Gastroesophageal sphincter (tissue), 4 donors: ENCODE results near the gene CREB3L4. TPM values are rescaled to one million over a fixed set of nuclear protein-coding genes. Genes with fewer than 3 reads are reported as not detected.
"Not testable (repeated sequence)": the region's sequence is repeated elsewhere in the genome, so short reads cannot be mapped to it uniquely, and the experiment has no call there.

Experiments used
- ATAC-seq: fragments of 150-250 bp; one replicate; pipeline ENCODE4 v1.9.1; 2016; ENCODE audit warnings: mild to moderate bottlenecking, moderate library complexity
- H3K27ac ChIP-seq, 4 donors: fragments of 200-600 bp; sonication (generic) in 3 of 4; 1 replicate in 3 of 4; 2 replicates in 1 of 4; pipeline ENCODE4 v1.5.1; 2016 to 2019
- H3K27me3 ChIP-seq: fragments of 200-600 bp; sonication (generic); one replicate; pipeline ENCODE4 v1.5.1; 2019
- H3K36me3 ChIP-seq, 2 donors: fragments of 200-600 bp; sonication (generic); one replicate each; pipeline ENCODE4 v1.5.1; 2019; ENCODE audit warnings: control low read depth in 1 of 2
- H3K4me1 ChIP-seq, 3 donors: fragments of 200-600 bp; sonication (generic); 1 replicate in 2 of 3; 2 replicates in 1 of 3; pipeline ENCODE4 v1.5.1; 2016 to 2019; ENCODE audit warnings: control low read depth in 2 of 3
- H3K4me3 ChIP-seq, 2 donors: fragments of 200-600 bp; sonication (generic); one replicate each; pipeline ENCODE4 v1.5.1; 2019; ENCODE audit warnings: mild to moderate bottlenecking in 1 of 2, moderate library complexity in 1 of 2
- H3K9me3 ChIP-seq, 3 donors: fragments of 200-600 bp; sonication (generic); one replicate each; pipeline ENCODE4 v1.5.1; 2017 to 2019; ENCODE audit warnings: control low read depth in 2 of 3
- EP300 ChIP-seq: sonication (generic); formaldehyde crosslinking; IDR thresholded peaks from one replicate; pipeline ENCODE4 v1.6.1; 2017; ENCODE audit warnings: antibody characterized with exemption, mild to moderate bottlenecking
- POLR2A ChIP-seq, 2 donors: fragments of 450-650 bp; IDR thresholded peaks; one replicate each; pipeline ENCODE4 v1.6.1; 2017; ENCODE audit warnings: antibody characterized with exemption in 2 of 2, mild to moderate bottlenecking in 2 of 2, moderate library complexity in 1 of 2
- POLR2AphosphoS5 ChIP-seq: sonication (generic); formaldehyde crosslinking; IDR thresholded peaks from one replicate; pipeline ENCODE4 v1.6.1; 2017; ENCODE audit warnings: antibody characterized with exemption
- WGBS, 2 donors: methylation state at CpG; one replicate each; pipeline ENCODE4 v1.1.5; 2018; ENCODE audit warnings: low coverage in 1 of 2; 5-methylcytosine and 5-hydroxymethylcytosine counted together
- total RNA-seq, 4 donors: library from RNA; depleted of rRNA; stranded (reverse); fragments of >200 nt; gene quantifications; one replicate each; pipeline ENCODE4 v1.1.0, GENCODE V29; 2016
- TF ChIP-seq, protein P1 (sequence below), 4 experiments: fragments of 200-600 bp in 2 of 4; fragments of 450-650 bp in 2 of 4; sonication (generic) in 1 of 4; IDR thresholded peaks; one replicate each; pipeline ENCODE4 v1.5.1; 2017 to 2019; ENCODE audit warnings: antibody characterized with exemption in 4 of 4, mild to moderate bottlenecking in 2 of 4, moderate library complexity in 2 of 4

Gene CREB3L4
- total RNA-seq, 4 donors from 2014 or later = 5.1 to 10.4 (median 6.8) TPM

DNA sequence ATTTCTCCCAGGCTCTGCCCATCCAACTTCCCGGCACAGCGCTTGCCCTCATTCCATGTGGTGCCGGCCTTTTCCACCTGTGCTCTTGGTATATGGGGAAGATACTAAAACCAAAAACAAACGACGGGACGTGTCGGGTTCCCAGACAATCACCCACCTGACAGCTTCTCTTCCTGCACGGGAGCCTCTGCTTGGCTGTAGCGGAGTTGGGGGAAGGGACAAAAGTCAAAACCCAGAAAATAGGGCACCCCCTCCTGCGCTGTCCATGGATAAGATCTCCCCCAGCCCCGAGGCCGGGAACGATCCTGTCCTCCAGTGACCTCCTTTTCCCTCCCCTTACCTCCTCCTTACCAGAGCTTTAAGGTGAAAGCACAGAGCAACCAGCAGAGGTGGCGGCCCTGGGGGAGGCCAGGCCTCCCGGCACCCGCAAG, 9.1 kb downstream of the CREB3L4 start:
- TF ChIP-seq, protein P1, sequence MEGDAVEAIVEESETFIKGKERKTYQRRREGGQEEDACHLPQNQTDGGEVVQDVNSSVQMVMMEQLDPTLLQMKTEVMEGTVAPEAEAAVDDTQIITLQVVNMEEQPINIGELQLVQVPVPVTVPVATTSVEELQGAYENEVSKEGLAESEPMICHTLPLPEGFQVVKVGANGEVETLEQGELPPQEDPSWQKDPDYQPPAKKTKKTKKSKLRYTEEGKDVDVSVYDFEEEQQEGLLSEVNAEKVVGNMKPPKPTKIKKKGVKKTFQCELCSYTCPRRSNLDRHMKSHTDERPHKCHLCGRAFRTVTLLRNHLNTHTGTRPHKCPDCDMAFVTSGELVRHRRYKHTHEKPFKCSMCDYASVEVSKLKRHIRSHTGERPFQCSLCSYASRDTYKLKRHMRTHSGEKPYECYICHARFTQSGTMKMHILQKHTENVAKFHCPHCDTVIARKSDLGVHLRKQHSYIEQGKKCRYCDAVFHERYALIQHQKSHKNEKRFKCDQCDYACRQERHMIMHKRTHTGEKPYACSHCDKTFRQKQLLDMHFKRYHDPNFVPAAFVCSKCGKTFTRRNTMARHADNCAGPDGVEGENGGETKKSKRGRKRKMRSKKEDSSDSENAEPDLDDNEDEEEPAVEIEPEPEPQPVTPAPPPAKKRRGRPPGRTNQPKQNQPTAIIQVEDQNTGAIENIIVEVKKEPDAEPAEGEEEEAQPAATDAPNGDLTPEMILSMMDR (IDR thresholded peaks at IDR 0.05) = no peak
- TF ChIP-seq EP300 (no peak), POLR2A (IDR thresholded peaks at IDR 0.05) (no peak), POLR2AphosphoS5 (no peak)
- peak overlapping the region; percentile 68 to 96 for H3K4me3 ChIP-seq
- no peaks in the 10 kb centered on the region for H3K27me3 ChIP-seq
- H3K4me1 ChIP-seq = peaks cover 0 to 32% (median 6%) of the 10 kb centered on the region in 3 donors
- ATAC-seq = no peak
- no peaks in the 10 kb centered on the region for H3K9me3 ChIP-seq
- WGBS, 2 donors = 0 to 3% methylated on average over 6 to 8 of the region's 16 CpGs
- peaks cover 0 to 59% of the 10 kb centered on the region in 2 donors for H3K36me3 ChIP-seq
- H3K27ac ChIP-seq = peak overlapping the region; percentile 71 to 95 (median 92)

DNA sequence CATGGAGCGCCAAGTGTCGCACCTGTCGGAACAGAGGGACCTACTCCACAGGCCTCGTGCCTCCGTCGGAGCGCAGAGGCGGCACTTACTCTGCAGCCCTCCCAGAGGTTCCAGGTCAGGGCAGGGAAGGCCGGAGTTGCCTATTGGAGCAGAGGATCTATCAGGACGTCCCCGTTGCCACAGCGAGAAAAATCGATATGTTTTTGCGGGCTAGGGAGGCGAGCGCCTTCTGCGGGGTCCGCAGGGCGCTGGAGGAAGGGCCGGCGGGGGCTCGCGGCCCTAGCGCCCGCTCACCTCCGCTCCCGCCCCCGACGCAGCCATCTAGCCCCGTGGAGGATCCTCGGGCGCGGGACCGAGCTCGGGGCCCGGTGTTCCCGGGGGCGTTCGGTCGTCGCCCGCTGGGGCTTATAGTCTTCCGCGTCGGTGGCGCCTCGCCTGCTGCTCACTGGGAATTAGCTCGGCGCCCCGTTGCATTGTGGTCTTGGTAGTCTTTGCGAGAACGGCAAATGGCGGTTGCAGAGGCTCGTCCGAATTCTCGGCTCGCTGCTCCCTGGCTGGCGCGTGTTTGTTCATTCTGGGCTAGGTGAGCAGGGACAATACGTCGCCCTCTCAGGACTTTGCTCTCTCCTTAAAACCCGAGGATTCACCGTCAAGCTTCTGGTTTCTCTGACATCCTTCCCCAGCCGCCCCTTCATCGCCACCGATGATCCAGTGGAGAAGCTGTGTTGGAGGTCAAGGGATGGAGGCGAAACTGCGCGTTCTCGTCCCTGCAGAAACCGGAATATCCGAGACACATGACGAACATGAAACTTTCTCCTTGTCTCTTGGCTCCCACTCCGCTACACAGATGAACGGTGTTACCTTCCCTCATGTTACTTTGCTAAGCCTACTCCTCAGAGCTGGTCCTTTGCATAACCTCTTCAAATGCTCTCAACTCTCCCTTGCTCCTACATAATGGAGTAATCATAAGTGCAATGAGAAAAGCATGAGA, 9.8 kb downstream of the CREB3L4 start, which contains the start of gene JTB:
Gene JTB, minus strand, starts transcription at position 425 of the 991 bp plus-strand sequence. Its CDS starts 422 bp downstream, at position 3.
- ATAC-seq = peak; percentile 95
- Histone ChIP-seq H3K9me3 (no peaks in the 10 kb centered on the region), H3K4me1 (peaks cover 0 to 32% (median 6%) of the 10 kb centered on the region in 3 donors), H3K4me3 (peak within 1 kb of the TSS; percentile 68 to 96), H3K27me3 (no peaks in the 10 kb centered on the region), H3K36me3 (peaks cover 0 to 64% of the 10 kb centered on the region in 2 donors), H3K27ac (peak within 1 kb of the TSS; percentile 71 to 95 (median 92))
- 0% methylated on average over 5 to 6 of the region's 75 CpGs for WGBS, 2 donors
- TF ChIP-seq, protein P1 (IDR thresholded peaks at IDR 0.05) = peak in 2 of 4 experiments; percentile 3 to 16
- TF ChIP-seq POLR2AphosphoS5 = peak; percentile 87
- TF ChIP-seq EP300 = no peak
- TF ChIP-seq POLR2A (IDR thresholded peaks at IDR 0.05) = peak; percentile 86 to 92

DNA sequence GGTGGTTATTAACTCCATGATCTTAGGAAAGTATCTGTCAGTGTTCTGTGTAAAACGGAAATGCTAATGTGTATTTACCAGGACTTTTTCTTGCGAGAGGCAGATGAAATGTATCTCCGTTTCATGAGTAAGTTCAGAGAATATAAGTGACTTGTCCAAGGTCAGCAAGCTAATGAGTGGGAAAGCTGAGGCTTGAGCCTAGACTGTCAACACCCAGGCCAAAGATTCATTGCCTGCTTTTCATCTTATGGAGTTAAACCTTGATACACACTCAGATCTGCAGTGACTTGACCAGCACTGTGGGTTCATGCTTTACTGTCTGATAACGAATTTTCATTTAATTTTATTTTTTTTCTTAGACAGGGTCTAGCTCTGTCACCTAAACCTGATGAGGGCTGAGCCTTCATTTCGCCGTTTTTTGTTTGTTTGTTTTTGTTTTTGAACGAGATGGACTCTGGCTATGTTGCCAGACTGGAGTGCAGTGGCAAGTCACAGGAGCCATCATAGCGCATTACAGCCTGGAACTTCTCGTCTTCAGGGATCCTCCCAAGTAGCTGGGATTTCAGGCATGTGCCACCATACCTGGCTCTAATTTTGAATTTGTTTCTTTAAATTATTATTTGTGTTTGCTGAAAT, 10.7 kb downstream of the CREB3L4 start:
- Histone ChIP-seq H3K27me3 (no peaks in the 10 kb centered on the region), H3K36me3 (peaks cover 0 to 64% of the 10 kb centered on the region in 2 donors), H3K9me3 (no peaks in the 10 kb centered on the region), H3K4me1 (peaks cover 0 to 32% (median 6%) of the 10 kb centered on the region in 3 donors), H3K27ac (peak overlapping the region in 3 of 4 donors; percentile 90 to 95 (median 94)), H3K4me3 (peak overlapping the region; percentile 68 to 96)
- ATAC-seq = no peak
- WGBS, 2 donors = 54 to 63% methylated on average over 8 to 9 of the region's 9 CpGs
- TF ChIP-seq EP300 (no peak), POLR2A (IDR thresholded peaks at IDR 0.05) (no peak)

DNA sequence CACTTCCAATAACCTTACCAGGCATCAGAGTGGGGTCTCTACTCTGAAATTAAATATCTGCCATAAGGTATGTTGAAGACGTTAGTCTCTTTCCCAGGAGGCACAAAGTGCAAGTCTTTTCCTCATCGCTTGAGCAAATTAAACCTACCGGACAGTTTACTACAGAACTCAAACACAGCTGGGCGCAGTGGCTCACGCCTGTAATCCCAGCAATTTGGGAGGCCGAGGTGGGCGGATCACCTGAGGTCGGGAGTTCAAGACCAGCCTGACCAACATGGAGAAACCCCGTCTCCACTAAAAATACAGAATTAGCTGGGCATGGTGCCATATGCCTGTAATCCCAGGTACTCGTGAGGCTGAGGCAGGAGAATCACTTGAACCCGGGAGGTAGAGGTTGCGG, 11.4 kb downstream of the CREB3L4 start:
- ATAC-seq, H3K4me3 ChIP-seq, H3K27ac ChIP-seq, H3K9me3 ChIP-seq, H3K27me3 ChIP-seq: not testable (repeated sequence)
- Histone ChIP-seq H3K36me3 (peaks cover 0 to 60% of the 10 kb centered on the region in 2 donors), H3K4me1 (peaks cover 0 to 39% (median 6%) of the 10 kb centered on the region in 3 donors)
- 88% methylated on average over 5 to 10 of the region's 12 CpGs for WGBS, 2 donors

DNA sequence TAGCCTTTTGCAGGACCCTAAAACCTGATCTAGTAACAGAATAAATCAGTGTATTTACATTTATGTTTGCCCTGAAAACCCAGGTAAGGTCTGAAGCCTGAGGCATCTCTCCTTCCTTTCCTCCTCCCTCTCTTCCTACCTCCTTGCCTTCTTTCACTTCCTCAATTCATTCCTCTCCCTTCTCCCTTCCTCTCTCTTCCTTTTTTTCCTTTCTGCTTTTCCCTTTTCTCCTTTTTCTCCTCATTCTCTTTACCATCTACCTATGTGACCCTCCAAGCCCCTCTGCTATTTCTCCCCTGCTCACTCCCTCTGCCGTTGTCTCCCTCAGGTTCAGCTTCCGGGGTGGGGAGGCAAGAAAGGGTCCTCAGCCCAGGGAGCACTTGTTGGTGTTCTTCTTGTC, 14.0 kb downstream of the CREB3L4 start:
- ATAC-seq, H3K27ac ChIP-seq: not testable (repeated sequence)
- WGBS, 2 donors = 78% methylated on average over 2 of the region's 2 CpGs; no CpG with 5 or more reads in 1 of the 2 donors

More for the DNA sequence above, 14.0 kb downstream of the CREB3L4 start:
- H3K9me3 ChIP-seq, H3K27me3 ChIP-seq, H3K4me3 ChIP-seq: not testable (repeated sequence)
- H3K4me1 ChIP-seq = peaks cover 0 to 46% (median 0%) of the 10 kb centered on the region in 3 donors
- H3K36me3 ChIP-seq = peaks cover 0 to 38% of the 10 kb centered on the region in 2 donors
